GM18526 (cell line): Measurements from ENCODE around the gene PSMD11.
A peak's percentile ranks its signal among the peaks of the same experiment; 100 is the strongest.

Source experiments
- POLR2A ChIP-seq: IDR thresholded peaks from 3 replicates; pipeline ENCODE4 v1.6.1; 2011; ENCODE audit not compliant: insufficient read length; ENCODE audit errors: extremely low read depth

PSMD11 gene

GRCh38 chr17:32484628-32485027 is 40.3 kb downstream of the PSMD11 start:
- TF ChIP-seq POLR2A: no peak

GRCh38 chr17:32485261-32486110 is 41.2 kb downstream of the PSMD11 start:
- no peak for TF ChIP-seq POLR2A

- no peak for TF ChIP-seq POLR2A
Observed at GRCh38 chr17:32486111-32486700, 41.9 kb downstream of the PSMD11 start.

- TF ChIP-seq POLR2A: peak; percentile 12
Observed at GRCh38 chr17:32486701-32487472, 42.6 kb downstream of the PSMD11 start, which contains the start of gene CDK5R1. CDK5R1 (plus strand) TSS chr17:32486993; CDS start chr17:32487621, 628 bp downstream.

- no peak for TF ChIP-seq POLR2A
Observed at GRCh38 chr17:32487473-32488176, 43.3 kb downstream of the PSMD11 start.

GRCh38 chr17:32488177-32488542 is 43.9 kb downstream of the PSMD11 start:
- no peak for TF ChIP-seq POLR2A

GRCh38 chr17:32488604-32489180 is 44.4 kb downstream of the PSMD11 start:
- no peak for TF ChIP-seq POLR2A

- TF ChIP-seq POLR2A: no peak
Observed at GRCh38 chr17:32489320-32490100, 45.2 kb downstream of the PSMD11 start.

- TF ChIP-seq POLR2A: no peak
Observed at GRCh38 chr17:32490101-32490482, 45.8 kb downstream of the PSMD11 start.

- no peak for TF ChIP-seq POLR2A
Observed at GRCh38 chr17:32491371-32492263, 47.3 kb downstream of the PSMD11 start.

- TF ChIP-seq POLR2A: no peak
Observed at GRCh38 chr17:32492264-32492589, 47.9 kb downstream of the PSMD11 start.

GRCh38 chr17:32492648-32493289 is 48.5 kb downstream of the PSMD11 start:
- TF ChIP-seq POLR2A: no peak

GRCh38 chr17:32493571-32493970 is 49.3 kb downstream of the PSMD11 start:
- no peak for TF ChIP-seq POLR2A
